Uterus (tissue), 4 donors: ENCODE data around the gene GOLGA8N. TPM values are rescaled to one million over a fixed set of nuclear protein-coding genes. Genes with fewer than 3 reads are reported as not detected.
"Not testable (repeated sequence)": the region's sequence is repeated elsewhere in the genome, so short reads cannot be mapped to it uniquely, and the experiment has no call there.

Experiments
- DNase-seq, 2 donors: peaks; one replicate each; pipeline ENCODE4 v3.0.0-alpha.2; 2019 to 2020
- H3K27ac ChIP-seq, 2 donors: fragments of 200-600 bp; sonication (generic); 1 replicate in 1 of 2; 2 replicates in 1 of 2; pipeline ENCODE4 v1.5.1; 2016 to 2018
- H3K27me3 ChIP-seq, 2 donors: fragments of 200-600 bp; sonication (generic); one replicate each; pipeline ENCODE4 v1.5.1; 2018 to 2019; ENCODE audit warnings: control low read depth in 1 of 2
- H3K36me3 ChIP-seq, 2 donors: fragments of 200-600 bp; sonication (generic); one replicate each; pipeline ENCODE4 v1.5.1; 2019; ENCODE audit warnings: control low read depth in 1 of 2
- H3K4me1 ChIP-seq, 2 donors: fragments of 200-600 bp; sonication (generic); one replicate each; pipeline ENCODE4 v1.5.1; 2018 to 2019; ENCODE audit warnings: control low read depth in 1 of 2
- H3K4me3 ChIP-seq, 2 donors: fragments of 200-600 bp; sonication (generic); 1 replicate in 1 of 2; 2 replicates in 1 of 2; pipeline ENCODE4 v1.5.1; 2018 to 2019; ENCODE audit warnings: mild to moderate bottlenecking in 1 of 2
- H3K9me3 ChIP-seq, 2 donors: fragments of 200-600 bp; sonication (generic); one replicate each; pipeline ENCODE4 v1.5.1; 2019; ENCODE audit warnings: control low read depth in 1 of 2
- intact Hi-C: fragments of 100-400 bp; cut with DNase I; formaldehyde crosslinking; loops from one replicate; pipeline ENCODE4 v1.15.1; 2023; ENCODE audit warnings: low total_unique reads
- total RNA-seq, 4 donors: library from RNA; depleted of rRNA in 3 of 4; stranded (reverse); fragments of >200 nt in 3 of 4; gene quantifications; one replicate each; pipeline versions ENCODE4 v1.1.0 to v1.2.4, GENCODE V29; 2014 to 2023
- TF ChIP-seq, protein P1 (sequence below), 4 experiments: fragments of 200-600 bp in 2 of 4; fragments of 450-650 bp in 2 of 4; sonication (generic) in 2 of 4; IDR thresholded peaks; one replicate each; pipeline ENCODE4 v1.5.1; 2016 to 2019; ENCODE audit warnings: antibody characterized with exemption in 4 of 4, mild to moderate bottlenecking in 2 of 4, moderate library complexity in 1 of 4
- donor health status: DM: yes; HTN: yes; CAD: no.

Gene GOLGA8N
- total RNA-seq = 10 to 100 TPM in 2 of 4 donors, 1 to 10 TPM in 2; 3.8 to 22.0 (median 13.9) TPM

DNA sequence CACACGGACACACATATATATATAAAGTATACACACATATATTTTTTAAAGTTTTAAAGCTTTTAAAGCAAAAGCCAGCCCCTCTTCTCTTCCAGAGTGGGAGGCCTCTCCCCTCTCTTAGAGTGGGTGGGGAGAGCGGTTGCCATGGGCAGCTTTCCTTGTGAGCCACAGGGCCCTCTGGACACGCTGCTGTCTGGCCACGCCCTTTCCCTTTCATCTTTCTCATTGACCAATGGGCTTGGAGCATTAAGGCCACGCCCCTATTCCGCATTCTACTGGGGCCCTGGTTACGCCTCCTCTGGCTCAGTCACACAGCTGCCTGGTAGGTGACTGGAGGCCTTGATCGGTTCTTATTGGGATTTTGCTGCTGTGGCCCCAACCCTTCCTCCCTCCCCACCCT is at the start of gene GOLGA8N:
TSS of gene GOLGA8N (plus strand) at position 306 of the 400 bp plus-strand sequence.
- H3K9me3 ChIP-seq, H3K4me1 ChIP-seq, H3K27ac ChIP-seq, intact Hi-C loops, H3K36me3 ChIP-seq, DNase-seq, H3K27me3 ChIP-seq, H3K4me3 ChIP-seq: not testable (repeated sequence)

DNA sequence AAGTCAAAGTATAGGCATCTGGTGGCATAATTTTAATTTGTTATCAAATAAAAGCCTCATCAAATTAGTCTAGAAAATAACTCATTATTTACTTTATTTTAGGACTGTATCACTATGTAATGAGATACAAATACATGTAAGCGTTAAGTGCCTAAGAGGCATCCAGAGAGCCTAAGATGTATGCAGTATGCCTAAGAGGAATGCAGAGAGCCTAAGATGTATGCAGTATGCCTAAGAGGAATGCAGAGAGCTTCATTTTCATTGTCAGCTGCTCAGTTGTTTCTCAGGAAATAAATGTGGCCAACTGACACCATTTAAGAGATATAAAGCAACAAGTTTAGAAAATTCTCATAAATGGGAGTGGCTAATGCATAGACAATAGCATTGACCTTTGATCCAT is 49.8 kb upstream of the GOLGA8N start:
- H3K9me3 ChIP-seq, H3K27me3 ChIP-seq, intact Hi-C loops, H3K27ac ChIP-seq, H3K36me3 ChIP-seq, DNase-seq, H3K4me1 ChIP-seq, H3K4me3 ChIP-seq: not testable (repeated sequence)

DNA sequence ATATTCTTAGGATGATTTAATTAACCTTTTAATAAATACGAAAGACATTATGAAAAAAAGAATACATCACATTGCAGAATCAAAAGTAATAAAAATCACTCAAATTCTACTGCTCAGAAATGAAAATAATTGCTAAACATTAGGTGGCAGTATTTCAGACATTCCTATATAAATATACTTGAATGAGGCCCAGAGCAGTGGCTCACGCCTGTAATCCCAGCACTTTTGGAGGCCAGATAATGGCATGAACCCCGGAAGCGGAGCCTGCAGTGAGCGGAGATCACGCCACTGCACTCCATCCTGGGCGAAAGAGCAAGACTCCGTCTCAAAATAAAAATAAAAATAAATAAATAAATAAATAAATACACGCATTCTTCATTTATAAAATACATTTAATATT is 48.1 kb upstream of the GOLGA8N start:
- H3K36me3 ChIP-seq, H3K27me3 ChIP-seq, DNase-seq, H3K9me3 ChIP-seq, intact Hi-C loops, H3K4me3 ChIP-seq, H3K4me1 ChIP-seq, H3K27ac ChIP-seq: not testable (repeated sequence)

DNA sequence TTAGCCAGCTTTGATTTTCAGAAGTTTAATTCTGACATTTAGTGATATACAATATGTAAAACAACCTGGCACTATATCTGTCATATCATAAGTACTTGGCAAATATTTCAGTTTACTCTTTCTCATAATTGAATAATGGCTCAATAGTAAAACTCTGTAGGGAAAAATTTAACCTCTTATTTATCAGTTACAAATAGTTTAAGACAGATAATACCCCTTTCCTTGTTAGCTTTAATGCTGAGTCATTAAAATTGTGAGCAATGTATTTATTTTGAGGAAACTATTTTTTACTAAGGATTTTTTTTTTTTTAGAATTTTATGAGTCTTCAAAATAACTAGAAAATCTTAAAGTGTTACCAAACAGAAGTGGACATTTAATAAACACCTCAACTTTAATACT is 38.7 kb upstream of the GOLGA8N start:
- DNase-seq, intact Hi-C loops, H3K27me3 ChIP-seq, H3K4me1 ChIP-seq, H3K27ac ChIP-seq, H3K36me3 ChIP-seq, H3K4me3 ChIP-seq, H3K9me3 ChIP-seq: not testable (repeated sequence)

DNA sequence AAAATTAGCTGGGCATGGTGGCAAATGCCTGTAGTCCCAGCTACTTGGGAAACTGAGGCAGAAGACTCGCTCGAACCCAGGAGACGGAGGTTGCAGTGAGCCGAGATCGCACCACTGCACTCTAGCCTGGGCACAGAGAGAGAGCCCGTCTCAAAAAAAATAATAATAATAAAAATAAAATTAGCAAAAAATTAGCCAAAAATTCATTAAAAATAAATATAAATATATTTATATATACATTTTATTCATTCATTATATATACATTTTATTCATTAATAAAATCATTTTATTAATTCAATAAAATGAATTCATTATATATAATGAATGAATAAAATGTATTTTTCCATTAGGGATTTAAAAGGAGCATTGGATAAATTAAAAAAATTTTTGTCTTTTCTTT is 31.1 kb upstream of the GOLGA8N start:
- intact Hi-C loops, H3K27ac ChIP-seq, H3K4me3 ChIP-seq, H3K4me1 ChIP-seq, DNase-seq, H3K9me3 ChIP-seq, H3K27me3 ChIP-seq, H3K36me3 ChIP-seq: not testable (repeated sequence)

DNA sequence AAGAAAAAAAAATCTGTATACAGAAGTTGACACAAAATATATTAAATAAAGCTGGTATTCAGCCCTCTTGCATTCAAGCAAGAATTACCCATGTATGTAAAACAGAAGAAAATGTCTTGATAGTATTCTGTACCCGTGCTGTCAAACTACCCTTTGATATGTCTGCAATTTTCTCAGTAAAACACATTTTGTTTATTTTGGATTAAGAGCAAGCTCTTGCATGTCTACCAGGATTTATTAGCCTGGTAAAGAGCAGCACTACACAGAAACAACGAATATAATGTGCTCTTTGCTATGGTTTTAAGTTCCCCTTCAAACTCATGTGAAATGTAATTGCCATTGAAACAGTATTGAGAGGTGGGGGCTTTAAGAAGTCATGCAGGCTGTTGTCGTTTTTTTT is 24.3 kb upstream of the GOLGA8N start:
- intact Hi-C loops, DNase-seq, H3K27me3 ChIP-seq: not testable (repeated sequence)

DNA sequence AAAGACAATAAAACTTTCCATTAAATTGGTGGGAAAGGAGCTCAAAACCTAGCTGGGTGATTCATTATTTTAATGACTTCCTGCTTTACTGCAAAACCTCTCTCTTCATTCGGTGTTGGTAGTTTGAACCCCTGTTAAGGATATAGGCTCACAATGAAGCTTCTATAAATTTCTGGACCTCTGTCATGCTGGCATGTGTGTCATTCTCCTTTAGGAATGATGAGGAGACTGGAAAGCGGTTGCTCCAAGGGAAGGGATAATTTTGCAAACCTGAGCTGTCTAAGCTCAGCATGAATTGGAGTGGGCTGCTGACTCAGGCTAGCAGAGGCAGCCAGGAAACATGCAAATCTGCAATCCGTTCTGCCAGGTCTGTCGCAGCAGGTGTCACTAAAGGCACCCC is 14.8 kb upstream of the GOLGA8N start:
- H3K9me3 ChIP-seq, H3K27ac ChIP-seq, intact Hi-C loops, H3K36me3 ChIP-seq, H3K27me3 ChIP-seq, H3K4me1 ChIP-seq, DNase-seq, H3K4me3 ChIP-seq: not testable (repeated sequence)

More for the DNA sequence above, 24.3 kb upstream of the GOLGA8N start:
- not testable (repeated sequence) for H3K4me3 ChIP-seq, H3K9me3 ChIP-seq, H3K27ac ChIP-seq, H3K36me3 ChIP-seq, H3K4me1 ChIP-seq

DNA sequence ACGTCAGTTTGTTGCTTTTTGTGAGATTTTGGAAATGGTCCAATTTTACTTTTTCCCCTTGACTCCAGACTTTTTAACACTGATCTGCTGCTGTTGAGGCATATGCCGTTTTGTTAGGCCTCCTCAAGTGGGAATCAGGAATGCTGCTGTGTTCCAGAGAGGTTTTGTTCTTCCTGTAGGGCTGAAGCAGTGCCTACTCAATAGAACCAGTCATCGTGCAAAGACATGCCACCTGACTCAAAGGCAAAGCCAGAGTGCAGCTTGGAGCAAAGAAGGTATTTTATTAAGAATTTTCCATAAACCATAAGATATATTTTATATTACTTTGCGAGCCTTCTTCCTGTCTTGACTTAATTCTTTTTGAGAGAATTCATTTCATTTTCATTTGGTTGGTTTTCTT is 7.4 kb upstream of the GOLGA8N start:
- H3K4me1 ChIP-seq, H3K9me3 ChIP-seq, H3K4me3 ChIP-seq, intact Hi-C loops, H3K36me3 ChIP-seq, H3K27ac ChIP-seq, DNase-seq, H3K27me3 ChIP-seq: not testable (repeated sequence)

DNA sequence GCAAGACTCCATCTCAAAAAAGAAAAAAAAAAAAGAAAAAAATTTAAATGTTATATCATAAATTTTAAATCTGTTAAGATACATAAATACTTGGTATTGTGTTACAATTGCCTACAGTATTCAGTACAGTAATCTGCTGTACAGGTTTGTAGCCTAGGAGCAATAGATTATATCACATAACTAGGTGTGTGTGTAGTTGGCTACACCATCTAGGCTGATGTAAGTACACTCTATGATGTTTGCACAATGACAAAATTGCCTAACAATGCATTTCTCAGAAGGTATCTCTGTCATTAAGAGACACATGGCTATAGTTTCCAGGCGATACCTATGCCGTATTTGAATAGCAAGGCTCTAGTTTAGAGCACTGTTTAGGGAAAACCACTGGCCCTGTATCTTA is 16.3 kb downstream of the GOLGA8N start:
- H3K9me3 ChIP-seq, H3K27me3 ChIP-seq, H3K27ac ChIP-seq, intact Hi-C loops, DNase-seq, H3K36me3 ChIP-seq, H3K4me1 ChIP-seq, H3K4me3 ChIP-seq: not testable (repeated sequence)

DNA sequence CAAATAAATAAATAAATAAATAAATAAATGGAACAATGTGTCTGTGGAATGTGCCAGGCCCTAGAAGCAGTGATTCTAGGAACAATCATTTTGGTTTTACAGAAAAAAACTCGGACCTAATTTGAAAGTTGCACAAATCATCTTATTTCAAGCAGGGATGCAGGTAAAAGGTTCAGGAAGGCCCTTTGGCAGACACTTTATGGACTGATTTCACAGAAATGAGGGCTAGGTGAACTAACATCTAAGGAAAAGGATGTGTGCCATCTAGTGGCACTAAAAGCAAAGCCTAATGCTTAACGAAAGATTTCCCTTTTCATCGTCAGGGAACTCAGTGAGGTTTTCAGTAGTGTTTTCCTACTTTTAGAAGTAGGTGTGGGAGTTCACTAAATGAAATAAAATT is 17.5 kb downstream of the GOLGA8N start:
- H3K4me1 ChIP-seq, H3K36me3 ChIP-seq, H3K27me3 ChIP-seq, H3K4me3 ChIP-seq, DNase-seq, H3K27ac ChIP-seq, intact Hi-C loops, H3K9me3 ChIP-seq: not testable (repeated sequence)
- TF ChIP-seq, protein P1, sequence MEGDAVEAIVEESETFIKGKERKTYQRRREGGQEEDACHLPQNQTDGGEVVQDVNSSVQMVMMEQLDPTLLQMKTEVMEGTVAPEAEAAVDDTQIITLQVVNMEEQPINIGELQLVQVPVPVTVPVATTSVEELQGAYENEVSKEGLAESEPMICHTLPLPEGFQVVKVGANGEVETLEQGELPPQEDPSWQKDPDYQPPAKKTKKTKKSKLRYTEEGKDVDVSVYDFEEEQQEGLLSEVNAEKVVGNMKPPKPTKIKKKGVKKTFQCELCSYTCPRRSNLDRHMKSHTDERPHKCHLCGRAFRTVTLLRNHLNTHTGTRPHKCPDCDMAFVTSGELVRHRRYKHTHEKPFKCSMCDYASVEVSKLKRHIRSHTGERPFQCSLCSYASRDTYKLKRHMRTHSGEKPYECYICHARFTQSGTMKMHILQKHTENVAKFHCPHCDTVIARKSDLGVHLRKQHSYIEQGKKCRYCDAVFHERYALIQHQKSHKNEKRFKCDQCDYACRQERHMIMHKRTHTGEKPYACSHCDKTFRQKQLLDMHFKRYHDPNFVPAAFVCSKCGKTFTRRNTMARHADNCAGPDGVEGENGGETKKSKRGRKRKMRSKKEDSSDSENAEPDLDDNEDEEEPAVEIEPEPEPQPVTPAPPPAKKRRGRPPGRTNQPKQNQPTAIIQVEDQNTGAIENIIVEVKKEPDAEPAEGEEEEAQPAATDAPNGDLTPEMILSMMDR (IDR thresholded peaks at IDR 0.05) = peak in 2 of 4 experiments; percentile 10 to 26

DNA sequence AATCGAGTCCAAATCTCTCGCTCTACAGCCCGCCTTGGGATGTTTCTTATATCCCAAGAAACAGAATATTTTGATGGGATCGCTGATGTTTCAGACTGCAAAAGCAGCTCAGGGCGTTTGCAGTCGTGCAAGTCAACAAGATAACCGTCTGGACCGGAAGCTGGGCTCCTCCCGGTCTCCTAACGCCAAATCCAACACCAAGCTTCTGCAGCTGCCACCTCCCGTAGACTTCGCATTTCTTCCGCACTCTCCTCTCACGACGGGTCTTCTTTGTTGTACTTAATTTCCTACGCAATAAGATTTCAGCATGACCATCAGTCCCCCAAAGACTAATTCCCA is 21.4 kb downstream of the GOLGA8N start:
- H3K9me3 ChIP-seq, H3K27me3 ChIP-seq, intact Hi-C loops, H3K36me3 ChIP-seq, H3K4me1 ChIP-seq: not testable (repeated sequence)
- peak in 1 of 2 donors; percentile 44 for DNase-seq
- peak overlapping the region; percentile 44 to 50 for H3K4me3 ChIP-seq
- peak overlapping the region; percentile 79 to 92 for H3K27ac ChIP-seq

DNA sequence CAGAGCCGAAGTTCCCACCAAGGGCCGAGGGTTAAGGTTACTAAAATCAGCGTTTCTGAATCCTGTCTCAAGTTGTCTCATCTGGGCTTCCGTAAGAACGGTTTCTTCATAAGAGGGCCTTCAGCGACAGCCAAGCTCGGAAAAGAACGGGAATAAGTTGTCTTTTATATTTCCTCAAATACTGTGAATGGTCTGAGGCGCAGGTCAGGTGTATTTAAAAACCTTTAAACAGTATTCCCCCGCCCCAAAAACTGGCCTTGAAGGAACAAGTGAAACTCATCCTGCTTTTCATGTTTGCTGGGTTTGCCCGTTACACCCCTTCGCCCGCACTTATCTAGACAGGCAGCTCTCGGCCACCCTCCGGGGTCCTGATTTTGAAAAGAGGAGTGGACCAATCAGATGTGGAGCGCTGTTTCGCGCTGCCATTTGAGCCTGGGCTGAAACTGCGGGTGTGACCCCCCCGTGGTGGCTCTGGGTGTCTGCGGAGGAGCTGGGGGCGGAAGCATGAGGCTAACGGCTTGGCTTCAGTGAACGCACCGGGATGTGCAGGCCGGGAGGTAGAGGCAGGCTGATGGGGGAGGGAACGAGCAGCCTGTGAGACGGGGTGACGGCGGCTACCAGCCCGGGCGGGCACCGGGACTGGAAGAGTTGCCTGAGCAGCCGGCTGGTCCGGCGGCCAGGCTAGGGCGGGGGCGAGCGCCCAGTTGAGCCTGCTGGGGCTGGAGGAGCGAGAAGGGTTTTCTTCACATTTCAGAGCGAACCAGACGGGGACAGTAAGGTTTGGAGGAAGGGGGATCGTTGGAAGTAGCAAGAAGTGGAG is 22.0 kb downstream of the GOLGA8N start, which contains the start of gene ARHGAP11A:
TSS of gene ARHGAP11A (plus strand) at position 454 of the 820 bp plus-strand sequence. CDS start 708 bp downstream, outside the sequence.
- peak within 1 kb of the TSS; percentile 79 to 92 for H3K27ac ChIP-seq
- peak; percentile 81 to 83 for DNase-seq

More for the DNA sequence above, 22.0 kb downstream of the GOLGA8N start, which contains the start of gene ARHGAP11A:
- H3K4me1 ChIP-seq, H3K36me3 ChIP-seq, H3K27me3 ChIP-seq, intact Hi-C loops, H3K9me3 ChIP-seq: not testable (repeated sequence)
- H3K4me3 ChIP-seq = peak within 1 kb of the TSS; percentile 44 to 50
